NCI-H128 (cell line): ENCODE results near the gene PROM1.

ENCODE experiments used
- DNase-seq: peaks from one replicate; lab custom pipeline; 2025; ENCODE audit not compliant: unreplicated experiment; lab: John Stamatoyannopoulos, UW

PROM1 gene

GRCh38 chr4:16083241-16084191 is at the start of gene PROM1:
TSS of gene PROM1 (minus strand) at chr4:16084023. CDS start at chr4:16075906, 8,117 bp downstream.
- DNase-seq = no peak

- no peak for DNase-seq
Measured at GRCh38 chr4:16133406-16133805, 49.6 kb upstream of the PROM1 start.

GRCh38 chr4:16131293-16131692 is 47.5 kb upstream of the PROM1 start:
- DNase-seq = no peak

GRCh38 chr4:16129336-16129735 is 45.5 kb upstream of the PROM1 start:
- DNase-seq = no peak

- no peak for DNase-seq
Measured at GRCh38 chr4:16126714-16127113, 42.9 kb upstream of the PROM1 start.

- no peak for DNase-seq
Measured at GRCh38 chr4:16125571-16126445, 42.0 kb upstream of the PROM1 start.

- no peak for DNase-seq
Measured at GRCh38 chr4:16124232-16124631, 40.4 kb upstream of the PROM1 start.

- peak; percentile 85 for DNase-seq
Measured at GRCh38 chr4:16123356-16124084, 39.7 kb upstream of the PROM1 start.

GRCh38 chr4:16122784-16123183 is 39.0 kb upstream of the PROM1 start:
- no peak for DNase-seq

- no peak for DNase-seq
Measured at GRCh38 chr4:16122308-16122711, 38.5 kb upstream of the PROM1 start.

GRCh38 chr4:16120720-16121119 is 36.9 kb upstream of the PROM1 start:
- DNase-seq = no peak

GRCh38 chr4:16119981-16120380 is 36.2 kb upstream of the PROM1 start:
- no peak for DNase-seq

- no peak for DNase-seq
Measured at GRCh38 chr4:16118090-16118489, 34.3 kb upstream of the PROM1 start.

GRCh38 chr4:16117164-16117563 is 33.3 kb upstream of the PROM1 start:
- DNase-seq = no peak

- DNase-seq = no peak
Measured at GRCh38 chr4:16116493-16116990, 32.7 kb upstream of the PROM1 start.

GRCh38 chr4:16116019-16116418 is 32.2 kb upstream of the PROM1 start:
- no peak for DNase-seq

GRCh38 chr4:16114546-16114945 is 30.7 kb upstream of the PROM1 start:
- DNase-seq = no peak

GRCh38 chr4:16113741-16114140 is 29.9 kb upstream of the PROM1 start:
- DNase-seq = no peak

- no peak for DNase-seq
Measured at GRCh38 chr4:16111533-16111932, 27.7 kb upstream of the PROM1 start.

- no peak for DNase-seq
Measured at GRCh38 chr4:16110661-16111290, 27.0 kb upstream of the PROM1 start.
